Central memory CD8-positive, alpha-beta T cell (primary cell): Measurements from ENCODE around the gene ZNF652.
A peak's percentile ranks its signal among the peaks of the same experiment; 100 is the strongest.

ENCODE experiments used
- ATAC-seq: fragments of 150-1000 bp; cut with Tn5 transposase; replicated peaks from 2 replicates; pipeline ENCODE4 v1.10.0; 2022; ENCODE audit warnings: mild to moderate bottlenecking, moderate FRiP score, moderate number of reproducible peaks; ENCODE audit not compliant: poor library complexity, severe bottlenecking; ENCODE audit errors: extremely low read depth
- DNase-seq, 2 donors: peaks; one replicate each; pipeline ENCODE4 v3.0.0; 2021; ENCODE audit warnings: low spot score in 2 of 2
- H3K27ac Mint-ChIP-seq: one replicate; pipeline ENCODE4 v1.8.0; 2022; ENCODE audit warnings: low read depth, mild to moderate bottlenecking, moderate library complexity, mixed read lengths
- H3K27me3 Mint-ChIP-seq: one replicate; pipeline ENCODE4 v1.8.0; 2022; ENCODE audit warnings: mixed read lengths
- H3K36me3 Mint-ChIP-seq: one replicate; pipeline ENCODE4 v1.8.0; 2022; ENCODE audit warnings: mild to moderate bottlenecking, moderate library complexity, mixed read lengths; ENCODE audit not compliant: insufficient read depth
- H3K4me1 Mint-ChIP-seq: one replicate; pipeline ENCODE4 v1.8.0; 2022; ENCODE audit warnings: mixed read lengths
- H3K4me3 Mint-ChIP-seq: one replicate; pipeline ENCODE4 v1.8.0; 2022; ENCODE audit warnings: mild to moderate bottlenecking, moderate library complexity, mixed read lengths
- H3K9me3 Mint-ChIP-seq: one replicate; pipeline ENCODE4 v1.8.0; 2022; ENCODE audit warnings: mixed read lengths

ZNF652 gene

GRCh38 chr17:49259663-49260010 lies 102.4 kb downstream of the ZNF652 start:
- no peak for DNase-seq
- Mint-ChIP-seq H3K4me1 (peaks cover 8% of the 10 kb centered on the region), H3K27ac (no peak overlapping the region), H3K9me3 (no peaks in the 10 kb centered on the region), H3K4me3 (peak overlapping the region; percentile 74), H3K36me3 (peaks cover 2% of the 10 kb centered on the region), H3K27me3 (peaks cover 4% of the 10 kb centered on the region)
- ATAC-seq, result no peak

- H3K4me1 Mint-ChIP-seq, result peaks cover 8% of the 10 kb centered on the region
- H3K36me3 Mint-ChIP-seq, result peaks cover 2% of the 10 kb centered on the region
- H3K27ac Mint-ChIP-seq, result no peak overlapping the region
Observed at GRCh38 chr17:49258394-49258793, 103.7 kb downstream of the ZNF652 start.

GRCh38 chr17:49255125-49255524 lies 106.9 kb downstream of the ZNF652 start:
- DNase-seq (no peak), ATAC-seq (no peak)
- no peaks in the 10 kb centered on the region for H3K4me1 Mint-ChIP-seq
- no peak overlapping the region for H3K27ac Mint-ChIP-seq
- H3K4me3 Mint-ChIP-seq, result no peak overlapping the region
- no peaks in the 10 kb centered on the region for H3K36me3 Mint-ChIP-seq
- H3K27me3 Mint-ChIP-seq, result no peaks in the 10 kb centered on the region
- H3K9me3 Mint-ChIP-seq, result no peaks in the 10 kb centered on the region

More at GRCh38 chr17:49258394-49258793, 103.7 kb downstream of the ZNF652 start:
- no peaks in the 10 kb centered on the region for H3K27me3 Mint-ChIP-seq
- no peak for DNase-seq
- H3K4me3 Mint-ChIP-seq, result peak overlapping the region; percentile 74
- no peak for ATAC-seq
- H3K9me3 Mint-ChIP-seq, result no peaks in the 10 kb centered on the region

- Mint-ChIP-seq H3K4me1 (no peaks in the 10 kb centered on the region), H3K9me3 (no peaks in the 10 kb centered on the region), H3K27me3 (peaks cover 7% of the 10 kb centered on the region), H3K4me3 (no peak overlapping the region), H3K36me3 (no peaks in the 10 kb centered on the region), H3K27ac (no peak overlapping the region)
- ATAC-seq, result no peak
- DNase-seq, result no peak
Observed at GRCh38 chr17:49254066-49254465, 108.0 kb downstream of the ZNF652 start.

GRCh38 chr17:49252148-49252695 lies 109.8 kb downstream of the ZNF652 start:
- no peaks in the 10 kb centered on the region for H3K36me3 Mint-ChIP-seq
- DNase-seq (no peak), ATAC-seq (no peak)
- H3K4me3 Mint-ChIP-seq, result no peak overlapping the region
- H3K27me3 Mint-ChIP-seq, result peaks cover 22% of the 10 kb centered on the region
- no peaks in the 10 kb centered on the region for H3K4me1 Mint-ChIP-seq
- H3K27ac Mint-ChIP-seq, result no peak overlapping the region
- no peaks in the 10 kb centered on the region for H3K9me3 Mint-ChIP-seq

DNA sequence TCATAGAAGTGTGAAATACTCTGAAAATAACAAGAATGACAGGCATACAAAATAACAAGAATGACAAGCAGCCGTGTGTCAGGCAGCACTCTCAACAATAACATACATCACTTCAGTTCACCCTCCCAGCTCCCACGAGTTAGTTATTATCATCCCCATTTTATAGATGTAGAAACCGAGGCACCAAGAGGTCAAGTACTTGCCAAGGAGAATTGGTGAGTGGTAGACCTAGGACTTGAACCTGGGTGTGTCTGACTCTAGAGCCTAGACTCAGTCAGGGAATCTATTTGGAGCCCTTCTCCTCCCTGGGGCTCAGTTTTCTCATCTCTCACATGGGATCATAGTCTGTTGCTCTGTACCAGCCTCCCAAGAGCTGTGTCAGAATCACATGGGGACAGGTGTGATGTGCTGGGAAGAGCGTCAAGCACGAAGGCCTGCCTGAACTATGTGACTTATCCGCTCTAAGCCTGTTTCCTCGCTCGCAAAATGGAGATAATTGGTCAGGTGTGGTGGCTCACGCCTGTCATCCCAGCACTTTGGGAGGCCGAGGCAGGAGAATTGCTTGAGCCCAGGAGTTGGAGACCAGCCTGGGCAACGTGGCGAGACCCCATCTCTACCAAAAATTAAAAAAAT lies 112.0 kb downstream of the ZNF652 start:
- peaks cover 29% of the 10 kb centered on the region for H3K27me3 Mint-ChIP-seq
- H3K4me3 Mint-ChIP-seq, result no peak overlapping the region
- H3K27ac Mint-ChIP-seq, result no peak overlapping the region
- H3K36me3 Mint-ChIP-seq, result peaks cover 2% of the 10 kb centered on the region
- DNase-seq, result no peak
- no peak for ATAC-seq
- H3K9me3 Mint-ChIP-seq, result no peaks in the 10 kb centered on the region
- no peaks in the 10 kb centered on the region for H3K4me1 Mint-ChIP-seq

DNA sequence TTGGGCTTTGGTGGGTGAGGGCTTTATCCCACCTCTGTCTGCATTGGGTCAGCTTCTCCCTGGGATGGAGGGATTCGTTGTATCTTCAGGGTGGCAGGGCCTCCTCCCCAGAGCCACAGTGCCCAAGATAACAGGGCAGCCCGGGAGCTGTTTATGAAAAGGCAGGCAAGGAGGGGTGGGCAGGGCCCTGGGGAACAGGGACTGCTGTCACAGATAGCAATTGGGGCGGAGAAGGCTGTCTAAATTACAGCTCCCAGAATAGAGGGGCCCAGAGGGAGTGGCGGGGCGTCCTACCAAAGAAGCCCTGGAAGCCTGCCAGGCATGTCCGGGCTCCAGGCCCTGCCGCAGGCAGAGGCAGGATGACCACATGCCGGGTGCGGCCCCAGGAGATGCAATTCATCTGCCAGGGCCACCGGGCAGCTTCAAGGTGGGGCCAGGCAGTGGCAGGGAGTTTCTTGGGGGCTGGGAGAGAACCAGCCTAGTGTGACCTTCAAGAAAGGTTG lies 112.7 kb downstream of the ZNF652 start:
- H3K4me3 Mint-ChIP-seq, result no peak overlapping the region
- H3K9me3 Mint-ChIP-seq, result no peaks in the 10 kb centered on the region
- peaks cover 2% of the 10 kb centered on the region for H3K36me3 Mint-ChIP-seq
- peaks cover 29% of the 10 kb centered on the region for H3K27me3 Mint-ChIP-seq
- no peaks in the 10 kb centered on the region for H3K4me1 Mint-ChIP-seq
- ATAC-seq, result no peak
- DNase-seq, result no peak
- H3K27ac Mint-ChIP-seq, result no peak overlapping the region

DNA sequence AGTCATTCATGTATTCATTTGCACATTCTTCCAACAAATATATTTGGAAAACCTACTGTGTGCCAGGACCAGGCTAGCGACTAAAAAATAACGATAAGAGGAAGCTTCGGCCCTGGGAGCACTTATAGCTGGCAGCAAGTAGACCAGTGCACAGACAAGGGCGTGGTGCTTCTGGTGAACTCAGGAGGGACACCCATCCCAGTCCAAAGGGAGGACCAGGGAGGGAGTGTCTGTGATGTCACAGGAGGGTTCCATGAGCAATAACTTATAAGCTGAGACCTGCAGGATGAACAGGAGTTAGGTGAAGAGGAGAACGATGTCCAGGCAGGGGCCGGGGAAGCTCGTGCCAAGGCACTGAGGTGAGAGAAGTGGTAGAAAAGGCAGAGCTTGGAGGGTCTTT lies 114.1 kb downstream of the ZNF652 start:
- H3K4me3 Mint-ChIP-seq, result no peak overlapping the region
- peaks cover 29% of the 10 kb centered on the region for H3K27me3 Mint-ChIP-seq
- H3K27ac Mint-ChIP-seq, result no peak overlapping the region
- no peaks in the 10 kb centered on the region for H3K9me3 Mint-ChIP-seq
- DNase-seq (no peak), ATAC-seq (no peak)
- H3K4me1 Mint-ChIP-seq, result no peaks in the 10 kb centered on the region
- H3K36me3 Mint-ChIP-seq, result peaks cover 2% of the 10 kb centered on the region

DNA sequence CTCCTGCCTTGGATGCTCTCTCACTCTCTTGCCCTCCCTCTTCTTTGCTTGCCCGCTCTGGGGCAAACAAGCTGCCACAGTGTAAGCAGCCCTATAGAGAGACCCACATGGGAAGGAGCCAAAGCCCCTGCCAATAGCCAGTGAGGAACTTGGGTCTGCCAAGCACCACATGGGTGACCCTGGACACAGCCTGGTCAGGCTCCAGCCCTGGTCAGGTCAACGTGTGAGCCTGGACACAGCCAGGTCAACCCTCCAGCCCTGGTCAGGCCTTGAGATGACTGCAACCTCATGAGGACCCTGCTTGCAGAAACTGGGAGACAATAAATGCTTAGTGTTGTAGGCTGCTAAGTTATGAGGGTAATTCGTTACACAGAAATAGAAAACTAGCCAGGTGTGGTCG lies 117.2 kb downstream of the ZNF652 start:
- no peak for DNase-seq
- Mint-ChIP-seq H3K27ac (no peak overlapping the region), H3K27me3 (peaks cover 29% of the 10 kb centered on the region), H3K4me3 (no peak overlapping the region), H3K9me3 (no peaks in the 10 kb centered on the region), H3K36me3 (peaks cover 2% of the 10 kb centered on the region), H3K4me1 (no peaks in the 10 kb centered on the region)
- ATAC-seq, result no peak
